Tibial nerve (tissue), 4 donors: ENCODE measurements around the gene CPNE6.

ENCODE experiments used
- CTCF ChIP-seq, 5 experiments: fragments of 200-600 bp in 3 of 5; fragments of 450-650 bp in 2 of 5; sonication (generic) in 3 of 5; IDR thresholded peaks; one replicate each; pipeline ENCODE4 v1.5.1; 2016 to 2019; ENCODE audit warnings: antibody characterized with exemption in 5 of 5, mild to moderate bottlenecking in 3 of 5, moderate library complexity in 2 of 5
- EP300 ChIP-seq, 2 donors: sonication (generic); formaldehyde crosslinking; IDR thresholded peaks; one replicate each; pipeline ENCODE4 v1.6.1; 2017; ENCODE audit warnings: antibody characterized with exemption in 2 of 2, mild to moderate bottlenecking in 1 of 2
- POLR2A ChIP-seq, 2 donors: fragments of 450-650 bp; IDR thresholded peaks; one replicate each; pipeline ENCODE4 v1.6.1; 2017; ENCODE audit warnings: antibody characterized with exemption in 2 of 2, mild to moderate bottlenecking in 2 of 2, moderate library complexity in 2 of 2

- TF ChIP-seq CTCF (IDR thresholded peaks at IDR 0.05) (no peak), EP300 (IDR thresholded peaks at IDR 0.05) (no peak), POLR2A (IDR thresholded peaks at IDR 0.05) (no peak)
Measured at GRCh38 chr14:24116128-24116814, 44.9 kb downstream of the CPNE6 start.
